SK-N-SH (cell line): ENCODE measurements around the gene METTL26. TPM values are rescaled to one million over a fixed set of nuclear protein-coding genes. Genes with fewer than 3 reads are reported as not detected.

Source experiments
- polyA plus RNA-seq, 3 experiments: library from polyadenylated mRNA; depleted of rRNA; stranded (reverse); fragments of >200 nt; gene quantifications; 2 replicates each; pipeline ENCODE4 v1.2.3, GENCODE V29; 2012

Gene METTL26
- polyA plus RNA-seq, 1 of the 3 experiments (the other 2 are of a cell fraction) = 167 TPM

Other genes starting within 250 kb of the METTL26 start
- gene NME4, start 239.1 kb downstream of the METTL26 start, polyA plus RNA-seq (2012; rRNA removed) = 417 and 509 TPM in 2 replicates
- 53.0 and 56.6 TPM in 2 replicates for gene DECR2, start 234.4 kb downstream of the METTL26 start, polyA plus RNA-seq (2012; rRNA removed)
- gene RAB11FIP3, start 210.7 kb downstream of the METTL26 start, polyA plus RNA-seq (2012; rRNA removed) = 20.5 and 24.8 TPM in 2 replicates
- gene CAPN15, start 108.6 kb downstream of the METTL26 start, polyA plus RNA-seq (2012; rRNA removed) = 19.5 and 22.9 TPM in 2 replicates
- not detected in 2 replicates for gene PRR35, start 75.9 kb downstream of the METTL26 start, polyA plus RNA-seq (2012; rRNA removed)
- gene NHLRC4, start 69.3 kb downstream of the METTL26 start, polyA plus RNA-seq (2012; rRNA removed) = 0.69 and 0.70 TPM in 2 replicates
- gene PIGQ, start 66.3 kb downstream of the METTL26 start, polyA plus RNA-seq (2012; rRNA removed) = 38.7 and 41.0 TPM in 2 replicates
- 12.1 and 13.0 TPM in 2 replicates for gene RAB40C, start 46.2 kb downstream of the METTL26 start, polyA plus RNA-seq (2012; rRNA removed)
- gene WFIKKN1, start 5.3 kb downstream of the METTL26 start, polyA plus RNA-seq (2012; rRNA removed) = 0.10 and 0.16 TPM in 2 replicates
- 34.0 and 36.9 TPM in 2 replicates for gene MCRIP2, start 5.5 kb upstream of the METTL26 start, polyA plus RNA-seq (2012; rRNA removed)
- gene WDR90, start 13.1 kb upstream of the METTL26 start, polyA plus RNA-seq (2012; rRNA removed) = 30.5 and 32.0 TPM in 2 replicates
- 229 and 255 TPM in 2 replicates for gene RHOT2, start 31.8 kb upstream of the METTL26 start, polyA plus RNA-seq (2012; rRNA removed)
- 4.1 and 6.8 TPM in 2 replicates for gene RHBDL1, start 39.4 kb upstream of the METTL26 start, polyA plus RNA-seq (2012; rRNA removed)
- gene STUB1, start 44.1 kb upstream of the METTL26 start, polyA plus RNA-seq (2012; rRNA removed) = 268 and 323 TPM in 2 replicates
- gene JMJD8, start 48.0 kb upstream of the METTL26 start, polyA plus RNA-seq (2012; rRNA removed) = 49.2 and 67.0 TPM in 2 replicates
- gene WDR24, start 54.1 kb upstream of the METTL26 start, polyA plus RNA-seq (2012; rRNA removed) = 5.0 and 6.4 TPM in 2 replicates
- 17.7 and 19.8 TPM in 2 replicates for gene FBXL16, start 69.5 kb upstream of the METTL26 start, polyA plus RNA-seq (2012; rRNA removed)
- gene METRN, start 78.8 kb upstream of the METTL26 start, polyA plus RNA-seq (2012; rRNA removed) = 52.4 and 59.7 TPM in 2 replicates
- gene ANTKMT, start 84.8 kb upstream of the METTL26 start, polyA plus RNA-seq (2012; rRNA removed) = 49.5 and 57.4 TPM in 2 replicates
- gene CCDC78, start 90.1 kb upstream of the METTL26 start, polyA plus RNA-seq (2012; rRNA removed) = 15.4 and 18.8 TPM in 2 replicates
- 60.6 and 65.5 TPM in 2 replicates for gene HAGHL, start 90.8 kb upstream of the METTL26 start, polyA plus RNA-seq (2012; rRNA removed)
- gene CIAO3, start 104.7 kb upstream of the METTL26 start, polyA plus RNA-seq (2012; rRNA removed) = 14.4 TPM in 2 replicates
- 0.02 and 0.19 TPM in 2 replicates for gene MSLN, start 124.4 kb upstream of the METTL26 start, polyA plus RNA-seq (2012; rRNA removed)
- 27.7 and 29.9 TPM in 2 replicates for gene RPUSD1, start 152.1 kb upstream of the METTL26 start, polyA plus RNA-seq (2012; rRNA removed)
- 17.7 and 18.0 TPM in 2 replicates for gene CHTF18, start 152.3 kb upstream of the METTL26 start, polyA plus RNA-seq (2012; rRNA removed)
- gene GNG13, start 164.4 kb upstream of the METTL26 start, polyA plus RNA-seq (2012; rRNA removed) = not detected in 2 replicates